Inferior parietal cortex (tissue), 1 donor: ENCODE results near the gene EPYC.

Source experiments
- DNase-seq: peaks from one replicate; pipeline ENCODE4 v3.0.0-alpha.2; 2016; ENCODE audit errors: extremely low spot score

Gene EPYC

GRCh38 chr12:90958347-90958746 lies 46.4 kb downstream of the EPYC start:
- no peak for DNase-seq

- no peak for DNase-seq
Measured at GRCh38 chr12:90954921-90955320, 49.9 kb downstream of the EPYC start, which contains the start of gene CCER1. TSS of gene CCER1 (minus strand) at chr12:90955176. CDS start at chr12:90954742, 434 bp downstream.

GRCh38 chr12:90954428-90954827 lies 50.3 kb downstream of the EPYC start:
- no peak for DNase-seq

GRCh38 chr12:90953956-90954421 lies 50.8 kb downstream of the EPYC start:
- DNase-seq, result no peak

- DNase-seq, result no peak
Measured at GRCh38 chr12:90951432-90952105, 53.2 kb downstream of the EPYC start.

GRCh38 chr12:90947869-90948268 lies 56.9 kb downstream of the EPYC start:
- no peak for DNase-seq

GRCh38 chr12:90945070-90945649 lies 59.6 kb downstream of the EPYC start:
- no peak for DNase-seq

GRCh38 chr12:90943255-90943654 lies 61.5 kb downstream of the EPYC start:
- DNase-seq, result no peak

- DNase-seq, result peak; percentile 54
Measured at GRCh38 chr12:90940872-90941499, 63.8 kb downstream of the EPYC start.

GRCh38 chr12:90939382-90939781 lies 65.4 kb downstream of the EPYC start:
- DNase-seq, result no peak

- no peak for DNase-seq
Measured at GRCh38 chr12:90938451-90938850, 66.3 kb downstream of the EPYC start.

- DNase-seq, result no peak
Measured at GRCh38 chr12:90937651-90938050, 67.1 kb downstream of the EPYC start.

- no peak for DNase-seq
Measured at GRCh38 chr12:90936230-90937005, 68.4 kb downstream of the EPYC start.

GRCh38 chr12:90925562-90925961 lies 79.2 kb downstream of the EPYC start:
- DNase-seq, result no peak

- DNase-seq, result peak; percentile 29
Measured at GRCh38 chr12:90924406-90924805, 80.4 kb downstream of the EPYC start.

- no peak for DNase-seq
Measured at GRCh38 chr12:90922145-90922627, 82.6 kb downstream of the EPYC start.

- DNase-seq, result no peak
Measured at GRCh38 chr12:90921536-90921935, 83.2 kb downstream of the EPYC start.

- no peak for DNase-seq
Measured at GRCh38 chr12:90920222-90920621, 84.5 kb downstream of the EPYC start.

- DNase-seq, result no peak
Measured at GRCh38 chr12:90917431-90917830, 87.3 kb downstream of the EPYC start.

- no peak for DNase-seq
Measured at GRCh38 chr12:90916516-90916915, 88.3 kb downstream of the EPYC start.

- no peak for DNase-seq
Measured at GRCh38 chr12:90915353-90915752, 89.4 kb downstream of the EPYC start.
